HCT116 (cell line): ENCODE results near the gene FBN3.

ENCODE experiments used
- CBX3 ChIP-seq: IDR thresholded peaks from 2 replicates; pipeline ENCODE4 v1.6.1; 2012; ENCODE audit warnings: low read depth
- CEBPB ChIP-seq: IDR thresholded peaks from 2 replicates; pipeline ENCODE4 v1.6.1; 2012; ENCODE audit warnings: low read depth
- EZH2 ChIP-seq: fragments of 200-600 bp; sonication (generic); IDR thresholded peaks from 2 replicates; pipeline ENCODE4 v1.6.1; 2017; ENCODE audit warnings: antibody characterized with exemption, mixed run types
- EZH2phosphoT487 ChIP-seq: fragments of 200-600 bp; IDR thresholded peaks from 2 replicates; pipeline ENCODE4 v1.6.1; 2018; ENCODE audit warnings: antibody characterized with exemption, borderline replicate concordance
- POLR2A ChIP-seq: IDR thresholded peaks from 2 replicates; pipeline ENCODE4 v1.7.0; 2011; ENCODE audit warnings: borderline replicate concordance; ENCODE audit not compliant: insufficient read depth, insufficient read length; ENCODE audit errors: extremely low read depth
- POLR2AphosphoS5 ChIP-seq: IDR thresholded peaks from 2 replicates; pipeline ENCODE4 v1.6.1; 2011; ENCODE audit warnings: mild to moderate bottlenecking, low read depth, low read length, moderate library complexity
- RAD21 ChIP-seq: IDR thresholded peaks from 2 replicates; pipeline ENCODE4 v1.6.1; 2012; ENCODE audit warnings: low read depth, mild to moderate bottlenecking
- SP1 ChIP-seq: IDR thresholded peaks from 2 replicates; pipeline ENCODE4 v1.6.1; 2012; ENCODE audit warnings: low read depth
- YY1 ChIP-seq: IDR thresholded peaks from 2 replicates; pipeline ENCODE4 v1.6.1; 2011; ENCODE audit warnings: low read length, low read depth, moderate library complexity, mild to moderate bottlenecking; ENCODE audit not compliant: insufficient replicate concordance; ENCODE audit errors: extremely low read depth
- ZNF274 ChIP-seq: fragments of 200-500 bp; sonication (Bioruptor generic); IDR thresholded peaks from 2 replicates; pipeline ENCODE4 v1.6.1; 2014; ENCODE audit warnings: mild to moderate bottlenecking, low read depth, low read length, inconsistent platforms
- TF ChIP-seq, protein P1 (sequence below), 3 experiments: fragments of 200-600 bp in 1 of 3; sonication (generic) in 1 of 3; IDR thresholded peaks in 2 of 3; conservative IDR thresholded peaks in 1 of 3; 2 replicates each; pipeline ENCODE4 v1.5.1; 2012 to 2017; ENCODE audit warnings: low read depth in 2 of 3, low read length in 2 of 3, antibody characterized with exemption in 1 of 3, borderline replicate concordance in 1 of 3, control low read depth in 1 of 3, mild to moderate bottlenecking in 1 of 3, mixed read lengths in 1 of 3, mixed run types in 1 of 3, moderate library complexity in 1 of 3; ENCODE audit not compliant: insufficient read depth in 1 of 3
- TF ChIP-seq, protein P2 (sequence below): IDR thresholded peaks from 2 replicates; pipeline ENCODE4 v1.6.1; 2012; ENCODE audit warnings: low read depth
- TF ChIP-seq, protein P3 (sequence below): IDR thresholded peaks from 2 replicates; pipeline ENCODE4 v1.6.1; 2012
- TF ChIP-seq, protein P4 (sequence below): IDR thresholded peaks from 2 replicates; pipeline ENCODE4 v1.6.1; 2011; ENCODE audit warnings: mild to moderate bottlenecking, low read length, moderate library complexity; ENCODE audit not compliant: insufficient replicate concordance; ENCODE audit errors: extremely low read depth

DNA sequence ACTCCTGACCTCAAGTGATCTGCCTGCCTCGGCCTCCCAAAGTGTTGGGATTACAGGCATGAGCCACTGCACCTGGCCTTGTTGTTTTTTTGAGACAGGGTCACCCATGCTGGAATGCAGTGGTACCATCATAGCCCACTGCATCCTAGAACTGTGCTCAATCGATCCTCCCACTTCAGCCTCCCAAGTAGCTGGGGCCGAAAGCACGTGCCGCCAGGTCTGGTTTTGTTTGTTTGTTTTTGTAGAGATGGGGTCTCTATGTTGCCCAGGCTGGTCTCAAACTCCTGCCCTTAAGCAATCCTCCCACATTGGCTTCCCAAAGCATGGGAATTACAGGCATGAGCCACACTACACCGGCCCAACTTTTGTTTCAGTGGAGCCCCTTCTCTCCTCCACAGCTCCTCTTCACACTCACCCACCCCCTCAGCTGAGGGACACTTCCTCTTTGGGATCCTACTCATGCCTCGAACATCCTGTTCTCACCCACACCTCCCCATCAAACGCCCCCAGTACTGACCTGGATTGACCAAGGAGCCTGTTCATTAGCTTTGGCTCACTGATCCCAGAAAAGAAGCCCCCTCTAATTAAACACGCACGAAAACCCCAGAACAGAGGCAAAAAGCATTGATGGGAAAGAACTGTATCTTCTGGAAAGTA is 47.0 kb upstream of the FBN3 start:
- TF ChIP-seq, protein P1, sequence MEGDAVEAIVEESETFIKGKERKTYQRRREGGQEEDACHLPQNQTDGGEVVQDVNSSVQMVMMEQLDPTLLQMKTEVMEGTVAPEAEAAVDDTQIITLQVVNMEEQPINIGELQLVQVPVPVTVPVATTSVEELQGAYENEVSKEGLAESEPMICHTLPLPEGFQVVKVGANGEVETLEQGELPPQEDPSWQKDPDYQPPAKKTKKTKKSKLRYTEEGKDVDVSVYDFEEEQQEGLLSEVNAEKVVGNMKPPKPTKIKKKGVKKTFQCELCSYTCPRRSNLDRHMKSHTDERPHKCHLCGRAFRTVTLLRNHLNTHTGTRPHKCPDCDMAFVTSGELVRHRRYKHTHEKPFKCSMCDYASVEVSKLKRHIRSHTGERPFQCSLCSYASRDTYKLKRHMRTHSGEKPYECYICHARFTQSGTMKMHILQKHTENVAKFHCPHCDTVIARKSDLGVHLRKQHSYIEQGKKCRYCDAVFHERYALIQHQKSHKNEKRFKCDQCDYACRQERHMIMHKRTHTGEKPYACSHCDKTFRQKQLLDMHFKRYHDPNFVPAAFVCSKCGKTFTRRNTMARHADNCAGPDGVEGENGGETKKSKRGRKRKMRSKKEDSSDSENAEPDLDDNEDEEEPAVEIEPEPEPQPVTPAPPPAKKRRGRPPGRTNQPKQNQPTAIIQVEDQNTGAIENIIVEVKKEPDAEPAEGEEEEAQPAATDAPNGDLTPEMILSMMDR (IDR thresholded peaks at IDR 0.05 in 2 of 3, conservative IDR thresholded peaks at IDR 0.05 in 1 of 3; ENCODE audit: borderline replicate concordance in 1 of 3, insufficient read depth in 1 of 3, low read depth in 2 of 3, low read length in 2 of 3), result no peak
- TF ChIP-seq POLR2A, result no peak
- TF ChIP-seq, protein P2, sequence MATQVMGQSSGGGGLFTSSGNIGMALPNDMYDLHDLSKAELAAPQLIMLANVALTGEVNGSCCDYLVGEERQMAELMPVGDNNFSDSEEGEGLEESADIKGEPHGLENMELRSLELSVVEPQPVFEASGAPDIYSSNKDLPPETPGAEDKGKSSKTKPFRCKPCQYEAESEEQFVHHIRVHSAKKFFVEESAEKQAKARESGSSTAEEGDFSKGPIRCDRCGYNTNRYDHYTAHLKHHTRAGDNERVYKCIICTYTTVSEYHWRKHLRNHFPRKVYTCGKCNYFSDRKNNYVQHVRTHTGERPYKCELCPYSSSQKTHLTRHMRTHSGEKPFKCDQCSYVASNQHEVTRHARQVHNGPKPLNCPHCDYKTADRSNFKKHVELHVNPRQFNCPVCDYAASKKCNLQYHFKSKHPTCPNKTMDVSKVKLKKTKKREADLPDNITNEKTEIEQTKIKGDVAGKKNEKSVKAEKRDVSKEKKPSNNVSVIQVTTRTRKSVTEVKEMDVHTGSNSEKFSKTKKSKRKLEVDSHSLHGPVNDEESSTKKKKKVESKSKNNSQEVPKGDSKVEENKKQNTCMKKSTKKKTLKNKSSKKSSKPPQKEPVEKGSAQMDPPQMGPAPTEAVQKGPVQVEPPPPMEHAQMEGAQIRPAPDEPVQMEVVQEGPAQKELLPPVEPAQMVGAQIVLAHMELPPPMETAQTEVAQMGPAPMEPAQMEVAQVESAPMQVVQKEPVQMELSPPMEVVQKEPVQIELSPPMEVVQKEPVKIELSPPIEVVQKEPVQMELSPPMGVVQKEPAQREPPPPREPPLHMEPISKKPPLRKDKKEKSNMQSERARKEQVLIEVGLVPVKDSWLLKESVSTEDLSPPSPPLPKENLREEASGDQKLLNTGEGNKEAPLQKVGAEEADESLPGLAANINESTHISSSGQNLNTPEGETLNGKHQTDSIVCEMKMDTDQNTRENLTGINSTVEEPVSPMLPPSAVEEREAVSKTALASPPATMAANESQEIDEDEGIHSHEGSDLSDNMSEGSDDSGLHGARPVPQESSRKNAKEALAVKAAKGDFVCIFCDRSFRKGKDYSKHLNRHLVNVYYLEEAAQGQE, result no peak
- no peak for TF ChIP-seq EZH2
- TF ChIP-seq RAD21, result no peak
- TF ChIP-seq EZH2phosphoT487, result no peak
- no peak for TF ChIP-seq YY1
- no peak for TF ChIP-seq SP1
- no peak for TF ChIP-seq POLR2AphosphoS5
- TF ChIP-seq, protein P3, sequence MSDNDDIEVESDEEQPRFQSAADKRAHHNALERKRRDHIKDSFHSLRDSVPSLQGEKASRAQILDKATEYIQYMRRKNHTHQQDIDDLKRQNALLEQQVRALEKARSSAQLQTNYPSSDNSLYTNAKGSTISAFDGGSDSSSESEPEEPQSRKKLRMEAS, result no peak
- no peak for TF ChIP-seq CBX3
- TF ChIP-seq CEBPB, result no peak
- TF ChIP-seq, protein P4, sequence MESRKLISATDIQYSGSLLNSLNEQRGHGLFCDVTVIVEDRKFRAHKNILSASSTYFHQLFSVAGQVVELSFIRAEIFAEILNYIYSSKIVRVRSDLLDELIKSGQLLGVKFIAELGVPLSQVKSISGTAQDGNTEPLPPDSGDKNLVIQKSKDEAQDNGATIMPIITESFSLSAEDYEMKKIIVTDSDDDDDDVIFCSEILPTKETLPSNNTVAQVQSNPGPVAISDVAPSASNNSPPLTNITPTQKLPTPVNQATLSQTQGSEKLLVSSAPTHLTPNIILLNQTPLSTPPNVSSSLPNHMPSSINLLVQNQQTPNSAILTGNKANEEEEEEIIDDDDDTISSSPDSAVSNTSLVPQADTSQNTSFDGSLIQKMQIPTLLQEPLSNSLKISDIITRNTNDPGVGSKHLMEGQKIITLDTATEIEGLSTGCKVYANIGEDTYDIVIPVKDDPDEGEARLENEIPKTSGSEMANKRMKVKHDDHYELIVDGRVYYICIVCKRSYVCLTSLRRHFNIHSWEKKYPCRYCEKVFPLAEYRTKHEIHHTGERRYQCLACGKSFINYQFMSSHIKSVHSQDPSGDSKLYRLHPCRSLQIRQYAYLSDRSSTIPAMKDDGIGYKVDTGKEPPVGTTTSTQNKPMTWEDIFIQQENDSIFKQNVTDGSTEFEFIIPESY, result no peak
- no peak for TF ChIP-seq ZNF274
